CD1c-positive myeloid dendritic cell (primary cell): ENCODE results near the gene ARFRP1.
A peak's percentile ranks its signal among the peaks of the same experiment; 100 is the strongest.

ENCODE experiments used
- DNase-seq: peaks from one replicate; pipeline ENCODE4 v3.0.0-alpha.2; 2016; ENCODE audit errors: extremely low spot score

The ARFRP1 gene

GRCh38 chr20:63707558-63708300 is at the start of gene ARFRP1, which contains the start of gene ZGPAT:
ARFRP1 (minus strand) TSS chr20:63707976; CDS start chr20:63707091, 885 bp downstream.
ZGPAT (plus strand) TSS chr20:63708039; CDS start chr20:63708581, 542 bp downstream.
- peak; percentile 95 for DNase-seq

- no peak for DNase-seq
These were observed 48.8 kb upstream of the ARFRP1 start for GRCh38 chr20:63756648-63756991.

GRCh38 chr20:63755933-63756647 is 48.3 kb upstream of the ARFRP1 start:
- no peak for DNase-seq

- no peak for DNase-seq
These were observed 46.2 kb upstream of the ARFRP1 start for GRCh38 chr20:63754008-63754407.

GRCh38 chr20:63753381-63753780 is 45.6 kb upstream of the ARFRP1 start:
- DNase-seq: no peak

- no peak for DNase-seq
These were observed 44.8 kb upstream of the ARFRP1 start for GRCh38 chr20:63752411-63753101.

GRCh38 chr20:63751471-63752271 is 43.9 kb upstream of the ARFRP1 start:
- DNase-seq: no peak

GRCh38 chr20:63750807-63751470 is 43.2 kb upstream of the ARFRP1 start:
- DNase-seq: peak; percentile 39

GRCh38 chr20:63749597-63750508 is 42.1 kb upstream of the ARFRP1 start:
- no peak for DNase-seq

- DNase-seq: no peak
These were observed 41.1 kb upstream of the ARFRP1 start for GRCh38 chr20:63748934-63749270.

GRCh38 chr20:63748070-63748933 is 40.5 kb upstream of the ARFRP1 start:
- no peak for DNase-seq

- DNase-seq: no peak
These were observed 39.9 kb upstream of the ARFRP1 start for GRCh38 chr20:63747622-63748069.

- DNase-seq: no peak
These were observed 39.1 kb upstream of the ARFRP1 start for GRCh38 chr20:63746751-63747315.

GRCh38 chr20:63745961-63746731 is 38.4 kb upstream of the ARFRP1 start:
- no peak for DNase-seq

GRCh38 chr20:63745424-63745805 is 37.6 kb upstream of the ARFRP1 start:
- no peak for DNase-seq

- no peak for DNase-seq
These were observed 37.0 kb upstream of the ARFRP1 start for GRCh38 chr20:63744574-63745423.

- no peak for DNase-seq
These were observed 36.4 kb upstream of the ARFRP1 start for GRCh38 chr20:63744158-63744557.
